HG02973 (cell line): Measurements from ENCODE around the gene RNASEH2B.

Experiments used
- ATAC-seq: cut with Tn5 transposase; IDR thresholded peaks from one replicate; pipeline ENCODE4 v1.9.1; 2021; ENCODE audit warnings: moderate library complexity; ENCODE audit not compliant: unreplicated experiment

RNASEH2B gene

DNA sequence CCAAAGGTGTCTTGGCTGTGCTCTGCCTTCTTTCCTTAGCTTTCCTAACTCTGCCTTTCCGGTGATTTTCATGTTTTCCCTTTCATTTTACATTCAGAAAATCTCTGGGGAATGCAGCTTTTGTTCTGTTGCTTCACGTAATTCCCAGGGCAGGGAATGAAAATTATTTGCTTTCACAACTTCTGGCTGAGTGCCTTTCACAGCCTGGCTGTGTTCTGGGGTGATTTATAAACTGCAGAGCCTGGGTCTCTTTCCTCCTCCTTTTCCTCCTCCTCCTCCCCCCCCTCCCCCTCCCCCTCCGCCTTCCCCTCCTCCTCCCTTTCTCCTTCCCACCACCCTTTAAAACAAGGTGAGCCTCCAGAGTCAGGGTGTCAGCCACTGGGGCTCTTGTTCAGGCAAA, 84.3 kb downstream of the RNASEH2B start:
- no peak for ATAC-seq

DNA sequence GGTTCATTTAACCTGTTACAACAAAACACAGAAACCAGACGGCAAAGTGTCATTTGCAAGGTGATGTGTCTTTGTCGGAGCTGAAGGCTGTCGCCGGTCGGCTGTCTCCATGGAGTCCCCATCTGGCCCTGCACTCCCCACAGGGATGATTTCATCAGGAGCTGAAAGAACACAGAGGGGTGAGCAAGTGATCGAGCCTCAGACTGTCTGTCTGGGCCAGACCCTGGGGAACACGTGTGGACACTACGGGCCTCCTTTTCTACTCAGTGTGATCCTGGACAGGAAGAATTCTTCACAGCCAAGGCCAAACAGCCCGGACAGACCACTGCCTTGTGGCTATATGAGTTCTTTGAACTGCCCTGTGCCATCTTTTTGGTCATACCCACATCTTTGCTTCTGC, 85.1 kb downstream of the RNASEH2B start:
- ATAC-seq: no peak

DNA sequence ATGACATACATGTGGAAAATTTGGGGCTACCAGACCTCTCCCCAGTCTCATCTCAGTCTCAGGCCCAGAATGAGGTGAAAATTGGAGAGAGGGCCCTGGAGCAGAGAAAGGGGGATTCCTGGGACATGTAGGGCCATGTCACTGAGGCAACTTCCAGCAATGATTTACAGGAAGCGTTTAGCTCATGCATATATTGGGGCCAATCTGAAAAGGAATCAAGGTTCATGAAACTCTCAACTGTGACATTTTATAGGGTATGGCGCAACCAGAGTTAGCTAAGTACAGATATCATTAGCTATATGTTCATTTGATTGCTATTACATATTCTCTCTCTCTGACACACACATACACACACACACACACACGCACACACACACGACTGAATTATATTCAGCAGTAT, 86.3 kb downstream of the RNASEH2B start:
- ATAC-seq: no peak

DNA sequence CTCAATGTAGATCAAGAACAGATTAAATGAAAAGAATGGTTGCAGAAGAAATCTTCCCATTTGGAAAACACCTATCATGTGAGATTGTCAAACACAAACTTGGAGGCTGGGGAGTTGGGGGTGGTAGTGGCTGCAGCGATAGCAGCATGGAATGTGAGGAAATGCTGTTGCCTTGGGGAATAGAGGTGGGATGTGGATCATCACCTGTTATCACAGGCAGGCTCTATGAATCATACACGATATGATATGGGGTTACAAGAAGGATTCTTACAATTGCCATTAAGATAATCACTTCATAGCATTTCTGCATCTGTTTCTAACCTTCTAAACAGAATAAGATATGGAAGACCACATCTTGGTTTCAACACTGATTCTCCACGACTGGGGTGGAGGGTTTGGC, 88.7 kb downstream of the RNASEH2B start:
- no peak for ATAC-seq

DNA sequence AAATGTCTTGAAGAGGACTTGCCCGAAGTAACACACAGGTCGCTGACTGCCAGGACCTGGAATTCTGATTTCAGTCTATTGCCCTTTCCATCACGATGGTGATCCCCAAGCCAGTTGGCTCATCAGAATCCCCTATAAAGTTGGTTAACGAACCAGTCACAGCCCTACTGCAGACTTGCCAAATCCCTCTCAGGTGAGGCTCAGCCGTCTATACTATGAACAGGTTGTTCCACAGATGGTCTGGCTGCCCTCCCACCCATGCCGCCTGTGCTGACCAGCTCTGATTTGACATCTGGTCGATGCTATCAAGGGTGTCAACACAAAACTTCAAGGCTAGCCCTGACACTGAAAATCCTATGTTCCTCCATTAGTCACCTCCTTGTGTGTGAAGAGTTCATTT, 90.0 kb downstream of the RNASEH2B start:
- no peak for ATAC-seq

DNA sequence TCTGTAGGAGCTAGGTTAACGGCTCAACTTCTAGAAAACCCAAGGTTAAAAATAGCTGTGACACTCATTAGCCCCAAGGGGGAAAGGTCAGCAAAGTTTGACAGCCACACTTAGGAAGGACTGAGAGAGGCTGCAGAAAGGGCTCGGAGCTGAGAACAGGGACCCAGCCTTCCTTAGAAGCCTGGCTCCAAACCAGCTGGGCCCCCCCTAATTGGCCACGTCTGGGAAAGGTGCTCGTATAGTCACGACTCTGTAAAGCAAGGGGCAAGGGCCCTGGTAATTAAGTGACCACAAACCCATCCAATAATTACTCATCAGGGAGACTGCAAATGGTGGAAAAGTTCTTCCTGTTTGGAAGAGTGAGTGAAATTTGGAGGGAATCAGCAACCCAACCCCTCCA, 90.5 kb downstream of the RNASEH2B start:
- no peak for ATAC-seq

DNA sequence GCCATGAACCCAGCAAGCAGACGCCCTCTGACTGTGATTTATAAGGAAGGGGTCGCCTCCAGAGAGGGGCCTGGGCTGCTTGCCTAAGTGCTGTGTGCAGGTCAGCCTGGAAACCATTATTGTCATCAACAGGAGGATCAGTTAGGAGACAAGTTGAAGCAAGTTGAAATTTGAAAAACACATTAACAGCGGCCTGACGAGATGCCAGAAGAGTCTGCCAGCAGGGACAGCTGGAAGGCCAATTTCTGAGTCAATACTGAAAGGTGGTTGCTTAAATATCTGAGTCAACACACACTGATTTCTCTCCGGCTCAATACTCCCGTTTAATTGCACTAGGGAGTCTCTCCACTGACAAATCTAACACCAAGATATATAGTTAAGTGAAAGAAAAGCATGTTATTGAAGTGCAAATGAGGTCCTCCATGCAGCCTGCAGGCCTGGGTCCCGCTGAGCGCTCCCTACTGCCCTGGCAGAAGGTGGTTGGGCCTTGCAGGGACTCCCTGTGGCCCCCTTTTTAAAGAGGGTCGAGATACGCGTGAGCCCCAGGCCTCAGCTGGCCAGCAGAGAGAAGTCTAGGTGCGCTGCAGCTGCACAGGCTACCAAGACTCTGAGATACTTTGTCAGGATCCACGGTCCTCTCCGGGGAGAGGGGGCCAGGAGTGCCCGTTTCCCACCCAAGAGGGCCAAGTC, 91.1 kb downstream of the RNASEH2B start:
- ATAC-seq: no peak

DNA sequence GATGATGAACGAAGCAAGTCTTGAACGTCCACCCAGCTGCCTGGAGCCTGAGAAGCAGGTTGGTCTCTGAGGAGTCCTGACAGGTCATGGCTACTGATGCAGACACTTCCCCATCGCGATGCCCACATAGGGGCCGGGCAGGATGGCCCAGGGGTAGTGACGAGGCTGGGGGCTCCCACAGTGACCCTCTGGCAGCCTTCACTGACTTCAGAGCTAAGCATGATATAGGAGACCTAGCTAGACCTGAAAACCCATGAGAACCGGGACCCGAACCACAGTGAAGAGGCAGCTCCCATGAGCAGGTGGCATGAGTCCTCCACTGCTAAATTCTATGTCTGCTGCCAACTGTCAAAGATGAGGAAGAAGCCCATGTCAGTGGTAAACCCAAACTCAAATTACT, 91.7 kb downstream of the RNASEH2B start:
- ATAC-seq: no peak

DNA sequence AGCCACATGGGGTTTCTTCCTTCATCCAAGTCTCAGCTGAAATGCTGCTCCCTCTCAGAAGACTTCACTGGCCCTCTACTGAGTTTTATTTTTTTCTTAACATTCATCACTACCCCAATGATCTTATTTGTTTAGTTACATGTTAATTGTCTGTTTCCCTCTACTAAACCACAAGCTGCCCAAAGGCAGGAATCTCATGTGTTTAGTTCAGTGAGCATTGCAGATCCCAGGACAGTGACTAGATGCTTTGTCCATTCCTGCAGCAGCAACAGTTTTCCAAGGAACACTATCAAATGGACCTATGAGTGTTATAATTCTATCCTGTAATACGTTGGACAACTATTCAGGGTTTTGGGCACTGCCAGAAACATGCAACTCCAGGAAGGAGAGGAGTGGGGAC, 93.1 kb downstream of the RNASEH2B start:
- no peak for ATAC-seq

DNA sequence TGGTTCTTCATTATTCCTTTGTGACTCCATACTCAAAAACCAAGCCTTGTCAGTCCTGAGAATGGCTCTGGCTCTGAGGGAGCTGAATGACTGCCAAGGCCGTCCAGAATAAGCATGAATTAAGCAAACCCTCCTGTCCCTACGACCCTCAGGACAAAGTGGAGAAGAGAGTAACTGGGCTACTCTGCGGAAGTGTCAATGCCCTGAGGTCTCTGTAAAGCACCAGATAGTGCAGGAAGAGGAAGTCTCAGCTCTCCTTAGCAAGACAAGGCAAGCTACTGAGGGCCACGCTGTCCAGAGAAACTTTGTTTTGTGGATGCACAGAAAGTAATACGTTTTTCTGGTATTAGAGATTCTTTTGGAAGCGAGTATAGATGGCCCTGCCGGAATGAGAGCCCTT, 94.1 kb downstream of the RNASEH2B start:
- no peak for ATAC-seq

DNA sequence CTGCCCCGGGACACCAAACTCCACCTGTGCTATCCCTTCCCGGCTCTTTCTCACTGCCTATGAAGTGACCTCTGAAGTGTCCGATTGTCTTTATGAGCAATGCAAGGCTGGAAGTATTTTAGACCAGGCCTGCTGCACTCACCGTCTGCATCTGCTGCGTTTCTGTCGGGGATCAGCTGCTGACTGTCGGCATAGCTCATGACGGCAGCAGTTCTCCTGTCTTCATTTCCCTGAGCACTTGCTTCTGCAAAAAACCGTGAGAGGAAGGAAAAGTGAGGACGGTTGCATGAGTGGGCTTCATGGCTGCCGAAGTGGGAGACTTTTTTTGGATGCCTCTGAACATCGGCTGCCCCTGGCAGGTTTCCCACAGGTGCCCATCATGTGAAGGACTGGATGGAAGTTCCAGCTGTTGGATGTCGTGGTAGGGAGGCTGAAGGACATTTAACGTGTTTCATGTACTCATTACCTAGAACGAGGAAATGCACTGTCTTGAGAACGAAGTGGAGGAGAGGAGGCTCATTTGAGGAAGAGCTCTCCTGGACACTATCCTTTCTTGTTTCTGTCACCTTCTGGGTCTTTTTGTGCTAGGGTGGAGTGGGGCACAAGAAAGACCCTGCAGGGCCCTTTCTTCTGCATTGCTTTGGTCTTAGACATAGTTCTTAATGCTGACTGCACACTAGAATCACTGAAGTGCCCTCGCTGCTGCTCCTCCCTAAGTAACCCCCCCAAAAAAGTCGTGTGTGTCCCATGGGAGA, 94.7 kb downstream of the RNASEH2B start:
- no peak for ATAC-seq

DNA sequence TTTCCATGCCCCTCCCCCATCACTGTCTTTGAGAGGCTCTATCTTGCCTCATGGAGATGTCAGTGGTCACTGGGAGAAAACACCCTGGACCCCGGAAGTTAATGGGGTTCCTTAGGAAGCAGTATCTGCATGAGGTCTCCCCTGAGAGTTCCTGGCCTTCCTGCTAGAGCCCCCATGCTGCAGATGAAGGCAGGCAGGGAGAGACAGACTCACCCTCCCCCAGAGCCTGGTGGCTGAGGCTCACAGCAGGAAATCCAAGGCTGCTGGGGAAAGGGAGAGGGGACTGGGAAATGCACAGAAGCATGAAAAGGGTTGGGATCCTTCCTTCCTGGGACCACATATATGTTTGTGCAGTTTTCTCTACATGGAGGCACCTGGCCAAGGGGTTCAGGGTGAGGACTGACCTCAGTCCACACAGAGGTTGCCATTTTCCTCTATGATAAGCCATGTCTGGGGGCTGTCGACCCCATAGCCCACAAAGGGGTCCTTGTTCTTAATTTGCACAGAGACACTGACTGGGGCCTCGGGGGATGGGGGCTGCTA, 95.4 kb downstream of the RNASEH2B start:
- no peak for ATAC-seq

DNA sequence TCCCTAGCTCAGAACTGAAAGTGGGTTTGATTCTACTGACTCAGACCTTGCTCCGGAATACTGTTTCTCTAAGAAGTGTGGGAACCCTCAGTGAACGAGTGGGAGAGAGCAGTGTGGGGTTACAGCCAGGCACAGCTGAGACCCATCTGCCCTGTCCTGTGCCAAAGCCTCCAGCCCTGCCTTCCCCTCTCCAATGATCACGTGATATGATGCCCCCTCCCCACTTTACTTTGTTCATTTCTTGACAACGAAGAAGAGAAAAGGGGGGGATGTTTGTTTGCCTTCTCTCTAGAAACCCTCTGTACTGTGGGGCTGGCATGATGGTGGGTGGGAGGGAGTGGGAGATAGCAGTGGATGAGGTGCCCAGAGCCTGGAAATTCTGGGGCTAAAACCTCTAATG, 96.0 kb downstream of the RNASEH2B start:
- ATAC-seq: no peak
